ENCODE data around the gene GLTP.

Gene GLTP

DNA sequence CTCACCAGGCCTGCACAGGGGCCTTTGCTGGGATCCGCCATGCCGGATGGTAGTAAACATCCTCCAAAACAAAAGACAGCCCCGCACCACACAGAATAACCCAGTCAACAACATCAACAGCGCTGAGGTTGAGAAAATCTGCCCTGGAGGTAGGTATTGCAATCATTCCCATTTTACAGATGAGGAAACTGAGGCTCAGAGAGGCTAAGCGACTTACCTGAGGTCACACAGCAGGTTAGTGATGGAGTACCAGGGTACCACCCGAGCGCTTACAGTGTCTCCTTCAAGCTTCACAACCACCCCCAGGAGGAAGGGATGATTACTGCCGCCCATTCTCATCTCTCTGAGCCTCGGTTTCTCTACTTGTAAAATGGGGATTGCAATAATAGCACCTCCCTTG, 62.1 kb downstream of the GLTP start:
- no peak for DNase-seq

DNA sequence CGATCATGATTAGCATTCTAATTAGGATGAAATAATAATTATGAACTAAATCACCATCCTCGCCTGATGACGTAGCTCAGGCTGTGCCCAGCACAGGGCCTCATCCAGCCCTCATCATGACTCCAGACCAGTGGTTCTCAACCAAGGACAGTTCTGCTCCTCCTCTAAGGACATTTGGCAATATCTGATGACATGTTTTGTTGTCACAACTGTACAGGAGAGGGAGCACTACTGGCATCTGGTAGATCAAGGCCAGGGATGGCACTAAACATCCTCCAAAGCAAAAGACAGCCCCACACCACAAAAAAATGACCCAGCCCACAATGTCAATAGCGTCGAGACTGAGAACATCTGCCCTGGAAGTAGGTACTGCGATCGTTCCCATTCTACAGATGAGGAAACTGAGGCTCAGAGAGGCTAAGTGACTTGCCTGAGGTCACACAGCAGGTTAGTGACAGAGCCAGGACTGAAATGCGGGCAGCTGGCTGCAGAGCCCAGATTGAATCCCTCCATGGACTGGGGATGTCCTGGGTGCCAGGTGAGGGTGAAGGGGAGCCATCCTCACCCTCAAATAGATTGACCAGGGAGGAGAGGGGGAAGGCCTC, 62.6 kb downstream of the GLTP start:
- DNase-seq = no peak

DNA sequence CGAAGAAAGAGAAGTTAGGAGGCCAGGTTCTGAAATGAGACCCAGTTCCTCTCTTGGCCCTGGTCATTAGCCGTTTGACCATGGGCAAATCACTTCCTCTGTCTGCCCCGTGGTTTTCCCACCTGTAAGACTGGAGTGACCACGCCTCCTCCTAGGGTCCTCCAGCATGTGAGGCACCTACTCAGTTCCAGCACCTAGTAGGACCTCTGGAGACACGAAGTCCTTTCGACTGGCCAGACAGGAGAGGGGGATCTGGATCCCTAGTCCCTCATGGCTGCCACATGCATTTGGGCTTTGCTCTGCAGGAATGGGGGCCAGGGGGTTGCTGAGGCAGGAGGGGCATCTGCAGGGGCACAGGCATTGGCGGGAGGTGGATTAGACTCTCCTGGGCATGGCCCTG, 63.5 kb downstream of the GLTP start:
- DNase-seq = no peak

DNA sequence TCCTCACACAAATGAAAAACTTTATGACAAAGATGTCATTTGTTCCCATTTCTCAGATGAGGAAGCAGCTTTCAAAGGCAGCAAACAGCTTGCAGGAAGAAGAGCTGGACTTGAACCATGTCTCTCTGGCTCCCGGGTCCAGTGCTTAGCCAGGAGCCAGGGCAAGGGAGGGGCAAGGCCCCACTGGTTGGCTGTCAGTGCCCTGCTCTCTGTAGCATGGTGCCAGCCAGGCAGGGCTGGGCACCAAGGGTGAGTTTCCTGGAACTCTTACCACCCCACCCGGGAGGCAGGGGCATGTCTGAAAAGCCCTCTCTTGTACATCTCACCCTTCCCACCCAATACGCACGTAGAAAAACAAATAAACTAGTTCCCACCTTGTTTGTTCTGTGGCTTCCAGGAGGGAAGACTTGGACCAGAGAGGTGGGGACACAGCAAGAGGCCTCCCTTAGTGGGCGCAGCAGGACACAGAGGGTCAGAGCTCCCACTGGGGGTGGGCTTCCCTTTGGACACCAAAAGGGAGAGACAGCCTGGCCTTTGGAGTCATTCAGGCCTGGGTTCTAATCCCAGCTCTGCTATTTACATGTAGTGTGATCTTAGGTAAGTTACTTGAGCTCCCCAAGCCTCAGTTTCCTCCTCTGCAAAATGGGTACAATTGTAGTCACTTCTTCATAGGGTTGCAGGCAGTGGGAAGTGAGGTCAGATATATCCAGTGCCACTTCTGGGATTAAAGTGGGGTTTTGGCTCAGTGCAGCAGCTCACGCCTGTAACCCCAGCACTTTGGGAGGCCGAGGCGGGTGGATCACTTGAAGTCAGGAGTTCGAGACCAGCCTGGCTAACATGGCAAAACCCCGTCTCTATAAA, 64.4 kb downstream of the GLTP start:
- DNase-seq = no peak

DNA sequence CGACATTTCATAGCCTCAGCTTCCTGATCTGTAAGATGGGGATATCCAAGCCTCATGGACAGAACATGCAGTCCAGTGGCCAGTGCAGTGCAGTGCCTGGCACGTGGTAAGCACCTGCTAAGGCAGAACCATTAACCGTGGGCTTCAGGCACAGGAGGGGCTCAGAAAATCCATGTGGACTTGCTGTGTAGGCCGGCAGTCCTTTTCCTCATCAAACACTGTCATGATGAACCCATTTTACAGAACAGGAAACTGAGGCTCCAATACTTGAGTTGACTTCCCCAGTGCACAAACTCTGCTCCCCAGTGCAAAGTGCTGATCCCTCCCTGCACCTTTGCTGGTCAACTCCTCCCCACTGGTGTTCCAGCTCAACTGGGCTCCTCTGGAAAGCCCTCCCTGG, 65.1 kb downstream of the GLTP start:
- DNase-seq = no peak

DNA sequence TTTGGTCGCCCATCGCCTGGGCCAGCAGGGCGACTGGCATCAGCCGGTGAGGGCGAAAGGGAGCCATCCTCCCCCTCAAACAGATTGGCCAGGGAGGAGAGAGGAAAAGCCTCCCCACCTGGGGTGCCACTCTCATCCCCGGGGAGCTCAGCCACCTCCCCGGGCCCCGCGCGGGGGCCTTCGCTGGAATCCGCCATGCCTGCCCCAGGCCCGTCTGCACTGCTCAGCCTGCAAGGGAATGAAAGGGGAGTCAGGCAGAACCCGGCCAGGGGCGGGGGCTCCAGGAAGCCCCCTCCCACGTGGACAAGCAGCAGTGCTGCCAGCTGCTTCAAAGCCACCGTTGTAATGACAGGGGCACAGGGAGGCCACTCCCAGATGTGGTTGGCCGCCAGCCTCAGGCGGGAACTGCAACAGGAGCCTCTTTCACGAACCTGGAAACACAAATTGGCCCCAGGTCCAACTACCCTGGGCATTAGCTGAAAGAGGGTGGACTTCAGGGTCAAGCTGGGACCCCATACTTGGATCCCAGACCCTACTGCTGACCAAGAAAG, 65.7 kb downstream of the GLTP start:
- DNase-seq = no peak

DNA sequence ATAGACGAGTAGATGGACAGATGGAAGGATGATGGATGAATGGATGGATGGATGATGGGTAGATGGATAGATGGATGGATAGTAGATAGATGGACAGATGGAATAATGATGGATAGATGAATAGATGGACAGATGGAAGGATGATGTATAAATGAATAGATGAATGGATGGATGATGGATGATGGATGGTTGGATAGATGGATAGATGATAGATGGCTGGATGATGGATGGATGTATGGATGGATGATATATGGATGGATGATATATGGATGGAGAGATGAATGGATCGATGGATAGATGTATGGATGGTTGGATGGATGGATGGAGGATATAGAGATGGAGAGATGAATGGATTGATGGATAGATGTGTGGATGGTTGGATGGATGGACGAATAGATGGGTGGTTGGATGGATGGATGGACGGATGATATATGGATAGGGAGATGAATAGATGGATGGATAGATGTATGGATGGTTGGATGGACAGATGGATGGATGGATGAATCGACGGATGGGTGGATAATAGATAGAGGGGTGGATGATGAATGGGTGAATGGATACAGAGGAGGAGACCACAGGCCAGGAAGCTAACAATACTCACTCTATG, 66.4 kb downstream of the GLTP start:
- DNase-seq = no peak

DNA sequence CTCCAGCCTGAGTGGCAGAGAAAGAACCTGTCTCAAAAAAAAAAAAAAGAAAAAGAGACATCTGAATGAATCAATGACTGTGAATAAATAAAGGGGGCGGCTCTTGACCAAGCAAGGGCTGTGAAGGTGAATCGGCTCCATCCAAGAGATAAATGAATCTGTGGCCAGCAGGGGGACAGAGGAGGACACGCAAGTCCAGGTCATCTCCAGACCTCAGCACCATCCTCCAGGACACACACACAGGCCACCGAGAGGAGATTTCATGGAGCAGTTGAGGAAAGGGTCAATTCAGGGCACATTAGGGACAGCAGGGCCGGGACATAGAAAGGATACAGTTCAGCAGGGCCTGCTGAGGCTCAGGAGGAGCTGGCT, 68.7 kb downstream of the GLTP start:
- no peak for DNase-seq

DNA sequence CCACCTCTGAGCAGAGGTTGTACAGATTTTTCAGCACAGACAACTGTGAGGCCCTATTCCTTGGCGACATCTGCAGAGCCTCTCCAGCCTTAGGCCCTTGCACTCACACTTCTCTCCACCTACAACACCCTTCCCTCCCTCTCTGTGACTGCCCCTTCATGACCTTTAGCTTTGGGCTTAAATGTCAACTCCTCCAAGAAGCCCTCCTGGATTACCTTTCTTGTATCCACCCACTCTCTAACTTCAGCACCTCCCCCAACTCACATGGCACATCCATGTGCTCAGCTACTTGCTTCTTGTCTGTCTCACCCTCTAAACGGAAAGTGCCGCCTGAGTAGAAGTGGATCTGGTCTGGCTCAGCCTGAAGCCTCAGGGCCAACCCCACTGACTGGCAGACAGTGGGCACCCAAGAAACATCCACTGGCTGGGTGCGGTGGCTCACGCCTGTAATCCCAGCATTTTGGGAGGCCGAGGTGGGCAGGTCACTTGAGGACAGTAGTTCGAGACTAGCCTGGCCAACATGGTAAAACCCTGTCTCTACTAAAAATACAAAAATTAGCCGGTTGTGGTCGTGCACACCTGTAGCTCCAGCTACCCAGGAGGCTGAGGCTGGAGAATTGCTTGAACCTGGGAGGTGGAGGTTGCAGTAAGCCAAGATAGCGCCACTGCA, 69.3 kb downstream of the GLTP start:
- no peak for DNase-seq

DNA sequence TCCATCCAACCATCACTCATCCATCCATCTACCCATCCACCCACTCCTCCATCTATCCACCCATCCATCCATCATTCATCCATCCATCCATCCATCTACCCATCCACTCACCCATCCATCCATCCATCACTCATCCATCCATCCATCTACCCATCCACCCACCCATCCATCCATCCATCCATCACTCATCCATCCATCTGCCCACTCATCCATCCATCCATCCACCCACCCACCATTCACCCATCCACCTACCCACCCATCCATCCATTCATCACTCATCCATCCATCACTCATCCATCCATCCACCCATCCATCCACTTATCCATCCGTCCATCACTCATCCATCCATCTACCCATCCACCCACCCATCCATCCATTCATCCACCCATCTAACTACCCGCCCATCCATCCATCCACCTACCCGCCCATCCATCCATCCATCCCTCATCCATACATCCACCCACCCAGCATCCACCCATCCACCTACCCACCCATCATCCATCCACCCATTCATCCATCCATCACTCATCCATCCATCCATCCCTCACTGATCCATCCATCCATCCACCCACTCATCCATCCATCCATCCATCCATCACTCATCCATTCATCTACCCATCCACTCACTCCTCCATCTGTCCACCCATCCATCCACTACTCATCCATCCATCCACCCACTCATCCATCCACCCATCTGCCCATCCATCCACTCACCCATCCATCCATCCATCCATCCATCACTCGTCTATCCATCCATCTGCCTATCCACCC, 71.3 kb downstream of the GLTP start:
- DNase-seq = no peak

DNA sequence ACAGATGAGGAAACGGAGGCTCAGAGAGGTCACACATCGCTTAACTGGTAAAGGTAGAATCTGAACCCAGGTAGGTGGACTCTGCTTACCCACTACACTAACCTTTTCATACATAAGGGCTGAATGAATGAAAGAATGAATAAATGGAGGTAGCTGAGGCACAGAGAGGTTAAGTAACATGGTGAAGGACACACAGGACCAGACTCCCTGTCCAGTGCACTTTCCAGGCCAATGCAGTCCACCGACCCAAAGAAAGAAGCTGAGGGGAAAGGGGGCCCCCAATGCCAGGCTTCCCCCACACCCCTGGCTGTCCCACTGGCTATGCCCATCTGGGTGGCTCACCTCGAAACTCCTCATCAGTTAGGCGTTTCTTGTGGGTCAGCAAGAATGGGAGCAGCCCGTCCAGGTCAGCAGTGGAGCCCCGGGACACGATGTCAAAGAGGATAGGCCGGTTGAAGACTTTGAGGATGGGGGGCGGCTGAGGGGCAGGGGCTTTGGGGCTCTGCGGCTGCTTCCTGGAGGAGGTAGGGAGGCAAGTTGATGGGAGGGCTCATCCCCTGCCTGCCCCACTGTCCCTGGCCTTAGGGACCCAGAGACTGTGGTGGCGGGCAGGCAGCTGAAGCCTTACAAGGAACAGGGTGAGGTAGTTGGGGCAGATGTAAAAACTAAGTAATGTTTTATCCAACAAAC, 72.2 kb downstream of the GLTP start:
- DNase-seq = no peak

DNA sequence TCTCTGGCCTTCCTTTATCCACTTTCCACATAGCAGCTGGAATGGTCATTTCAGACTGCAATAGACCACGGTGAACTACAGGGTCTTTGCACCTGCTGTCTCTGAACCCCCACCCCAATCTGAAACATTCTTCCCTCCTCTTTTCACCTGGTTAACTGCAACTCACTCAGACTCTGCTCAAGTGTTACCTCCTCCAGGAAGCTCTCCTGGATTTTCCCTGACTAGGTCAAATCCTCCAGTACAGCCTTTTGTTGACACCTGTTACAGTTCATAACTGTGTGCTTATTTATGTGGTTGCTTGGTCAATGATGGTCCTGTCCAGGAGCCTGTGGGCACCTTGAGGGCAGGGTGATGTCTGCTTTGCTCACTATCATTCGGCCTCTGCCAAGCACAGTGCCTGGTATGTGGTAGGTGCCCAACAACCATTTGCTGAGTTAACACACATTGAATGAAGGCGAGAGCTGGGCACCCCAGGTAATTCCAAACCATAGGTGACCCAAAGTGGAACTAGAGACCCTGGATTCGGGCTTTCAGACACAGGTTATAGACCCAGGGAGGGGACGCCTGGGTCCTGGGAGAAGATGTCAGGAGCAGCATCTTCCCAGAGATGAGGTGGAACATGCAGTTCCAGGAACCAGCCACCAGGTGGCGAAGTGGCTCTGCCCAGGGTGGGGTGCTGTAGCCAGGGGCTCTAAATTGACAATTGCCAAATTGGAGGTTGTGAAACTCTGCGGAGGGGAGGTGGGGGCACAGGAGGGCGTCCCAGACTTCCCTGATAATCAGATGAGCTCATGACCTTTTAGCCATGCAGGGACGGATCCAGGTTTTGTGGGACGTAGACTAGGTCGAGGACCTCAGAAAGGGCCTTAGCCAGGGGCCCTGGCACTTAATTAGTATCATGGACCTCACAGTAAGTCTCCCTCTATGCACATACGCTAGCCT, 75.2 kb downstream of the GLTP start:
- peak; percentile 60 for DNase-seq

DNA sequence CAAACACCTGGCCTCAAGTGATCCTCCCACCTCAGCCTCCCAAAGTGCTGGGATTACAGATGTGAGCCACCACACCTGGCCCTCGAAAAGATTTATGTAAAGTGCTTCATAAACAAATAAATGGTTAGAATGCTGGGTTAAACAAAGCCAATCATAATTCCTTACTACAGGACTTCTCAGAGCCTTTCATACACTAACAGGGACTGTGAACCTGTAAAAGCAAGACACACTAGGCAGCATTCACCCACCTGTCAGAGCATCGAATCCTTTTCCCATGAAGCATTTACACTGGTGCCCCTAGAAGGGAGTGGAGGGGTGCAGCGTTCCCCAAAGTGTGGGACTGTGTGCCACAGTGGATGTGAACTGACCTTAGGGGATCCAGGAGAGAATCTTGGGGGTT, 76.7 kb downstream of the GLTP start:
- DNase-seq = no peak

DNA sequence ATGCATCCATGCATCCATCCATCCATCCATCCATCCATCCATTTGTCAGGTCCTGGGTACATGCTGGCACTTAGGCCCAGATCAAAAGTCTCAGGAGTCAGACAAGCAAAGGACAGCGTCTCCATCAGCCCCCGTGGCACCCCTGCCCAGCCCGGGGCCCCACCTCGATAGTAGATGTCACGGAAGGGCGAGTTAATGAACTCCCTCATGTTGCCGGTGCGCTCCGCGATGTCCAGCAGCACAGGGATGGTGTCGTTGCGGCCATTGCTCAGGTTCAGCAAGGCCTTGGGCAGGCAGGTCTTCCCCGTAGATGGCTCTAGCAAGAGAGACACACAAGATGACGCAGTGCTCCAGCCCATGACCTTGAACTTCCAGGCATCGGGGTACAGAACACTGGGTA, 77.5 kb downstream of the GLTP start:
- no peak for DNase-seq
